Measurements from ENCODE around the gene DPYSL4. TPM values are rescaled to one million over a fixed set of nuclear protein-coding genes. Genes with fewer than 3 reads are reported as not detected.
A peak's percentile ranks its signal among the peaks of the same experiment; 100 is the strongest.

The DPYSL4 gene
- total RNA-seq, 2 donors from 2014 or later: 0.27 to 0.44 TPM

DNA sequence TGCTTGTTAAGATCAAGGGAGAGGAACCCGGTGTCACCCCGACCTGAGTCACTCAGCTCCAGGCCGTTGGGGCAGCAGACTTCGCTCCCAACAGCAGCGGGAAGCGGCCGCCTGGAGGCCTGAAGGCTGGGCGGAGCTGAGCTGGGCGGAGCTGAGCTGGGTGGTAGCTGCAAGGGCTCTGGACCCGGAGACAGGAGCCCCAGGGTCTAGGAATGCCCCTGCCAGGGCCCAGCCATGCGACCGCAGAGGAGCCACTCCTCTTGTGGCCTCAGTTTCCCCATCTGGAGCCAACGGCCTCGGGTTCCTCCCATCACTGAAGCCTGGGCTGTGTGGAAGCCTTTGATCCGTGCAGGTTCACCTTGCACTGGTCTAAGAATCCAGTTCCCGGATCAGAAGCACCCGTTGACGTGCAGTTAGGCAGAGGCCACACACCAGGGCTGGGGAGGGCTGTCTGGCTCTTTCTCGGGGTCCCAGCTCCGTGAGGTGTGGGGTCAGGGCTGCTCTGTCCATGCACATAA lies 21.9 kb upstream of the DPYSL4 start:
- H3K36me3 ChIP-seq: no peaks in the 10 kb centered on the region
- no peak overlapping the region for H3K9ac ChIP-seq (ENCODE audit: low read depth in 2 of 2, low read length in 2 of 2)
- TF ChIP-seq, protein P1, sequence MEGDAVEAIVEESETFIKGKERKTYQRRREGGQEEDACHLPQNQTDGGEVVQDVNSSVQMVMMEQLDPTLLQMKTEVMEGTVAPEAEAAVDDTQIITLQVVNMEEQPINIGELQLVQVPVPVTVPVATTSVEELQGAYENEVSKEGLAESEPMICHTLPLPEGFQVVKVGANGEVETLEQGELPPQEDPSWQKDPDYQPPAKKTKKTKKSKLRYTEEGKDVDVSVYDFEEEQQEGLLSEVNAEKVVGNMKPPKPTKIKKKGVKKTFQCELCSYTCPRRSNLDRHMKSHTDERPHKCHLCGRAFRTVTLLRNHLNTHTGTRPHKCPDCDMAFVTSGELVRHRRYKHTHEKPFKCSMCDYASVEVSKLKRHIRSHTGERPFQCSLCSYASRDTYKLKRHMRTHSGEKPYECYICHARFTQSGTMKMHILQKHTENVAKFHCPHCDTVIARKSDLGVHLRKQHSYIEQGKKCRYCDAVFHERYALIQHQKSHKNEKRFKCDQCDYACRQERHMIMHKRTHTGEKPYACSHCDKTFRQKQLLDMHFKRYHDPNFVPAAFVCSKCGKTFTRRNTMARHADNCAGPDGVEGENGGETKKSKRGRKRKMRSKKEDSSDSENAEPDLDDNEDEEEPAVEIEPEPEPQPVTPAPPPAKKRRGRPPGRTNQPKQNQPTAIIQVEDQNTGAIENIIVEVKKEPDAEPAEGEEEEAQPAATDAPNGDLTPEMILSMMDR (IDR thresholded peaks at IDR 0.05): no peak
- no peak overlapping the region for H3K27ac ChIP-seq
- intact Hi-C loops (cut with DNase I): no loop called here
- DNase-seq: peak; percentile 46
- H3K27me3 ChIP-seq: no peaks in the 10 kb centered on the region
- no peaks in the 10 kb centered on the region for H3K9me3 ChIP-seq
- H3K4me1 ChIP-seq: no peaks in the 10 kb centered on the region
- H3K4me3 ChIP-seq: no peak overlapping the region

GRCh38 chr10:132165416-132165980 lies 21.2 kb upstream of the DPYSL4 start:
- no peaks in the 10 kb centered on the region for H3K27me3 ChIP-seq
- no peak overlapping the region for H3K4me3 ChIP-seq
- intact Hi-C loops (cut with DNase I): no loop called here

GRCh38 chr10:132166216-132166950 lies 20.4 kb upstream of the DPYSL4 start:
- TF ChIP-seq, protein P1 (IDR thresholded peaks at IDR 0.05): no peak
- no peak overlapping the region for H3K27ac ChIP-seq
- H3K4me1 ChIP-seq: no peaks in the 10 kb centered on the region
- no peaks in the 10 kb centered on the region for H3K36me3 ChIP-seq
- intact Hi-C loops (cut with DNase I): no loop called here
- no peaks in the 10 kb centered on the region for H3K9me3 ChIP-seq
- no peaks in the 10 kb centered on the region for H3K27me3 ChIP-seq
- no peak overlapping the region for H3K9ac ChIP-seq (ENCODE audit: low read depth in 2 of 2, low read length in 2 of 2)
- H3K4me3 ChIP-seq: no peak overlapping the region
- DNase-seq: no peak

More at GRCh38 chr10:132165416-132165980, 21.2 kb upstream of the DPYSL4 start:
- H3K27ac ChIP-seq: no peak overlapping the region
- no peak for DNase-seq
- H3K9me3 ChIP-seq: no peaks in the 10 kb centered on the region
- TF ChIP-seq, protein P1 (IDR thresholded peaks at IDR 0.05): no peak
- H3K9ac ChIP-seq (ENCODE audit: low read depth in 2 of 2, low read length in 2 of 2): no peak overlapping the region
- no peaks in the 10 kb centered on the region for H3K36me3 ChIP-seq
- H3K4me1 ChIP-seq: no peaks in the 10 kb centered on the region

GRCh38 chr10:132167041-132167674 lies 19.6 kb upstream of the DPYSL4 start:
- DNase-seq: no peak
- no peak overlapping the region for H3K4me3 ChIP-seq

DNA sequence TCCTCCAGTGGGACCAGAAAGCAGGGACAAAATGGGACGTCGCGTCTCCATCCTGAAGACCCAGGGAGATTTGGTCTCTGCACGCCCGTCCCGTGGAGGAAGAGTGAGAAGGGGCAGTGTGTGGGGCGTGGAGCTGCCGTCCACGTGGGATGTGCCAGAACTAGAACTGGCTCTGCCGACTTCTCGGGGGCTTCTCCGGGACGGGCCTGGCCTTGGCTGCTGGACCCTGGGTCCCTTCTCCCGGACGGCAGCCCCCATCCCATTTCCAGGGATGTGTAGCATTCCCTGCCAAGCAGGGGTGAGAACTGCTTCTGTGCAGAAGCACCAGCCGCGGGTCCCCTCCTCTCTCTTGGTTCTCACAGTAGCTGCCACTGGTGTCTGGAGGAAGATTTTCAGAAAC lies 18.8 kb upstream of the DPYSL4 start:
- Histone ChIP-seq H3K4me1 (no peaks in the 10 kb centered on the region), H3K27me3 (no peaks in the 10 kb centered on the region), H3K9me3 (no peaks in the 10 kb centered on the region), H3K36me3 (no peaks in the 10 kb centered on the region), H3K9ac (ENCODE audit: low read depth in 2 of 2, low read length in 2 of 2) (no peak overlapping the region), H3K27ac (no peak overlapping the region), H3K4me3 (no peak overlapping the region)
- intact Hi-C loops (cut with DNase I): no loop called here
- TF ChIP-seq, protein P1 (IDR thresholded peaks at IDR 0.05): no peak
- no peak for DNase-seq

More at GRCh38 chr10:132167041-132167674, 19.6 kb upstream of the DPYSL4 start:
- Histone ChIP-seq H3K9ac (ENCODE audit: low read depth in 2 of 2, low read length in 2 of 2) (no peak overlapping the region), H3K4me1 (no peaks in the 10 kb centered on the region), H3K27me3 (no peaks in the 10 kb centered on the region), H3K9me3 (no peaks in the 10 kb centered on the region), H3K27ac (no peak overlapping the region), H3K36me3 (no peaks in the 10 kb centered on the region)
- intact Hi-C loops (cut with DNase I): no loop called here
- TF ChIP-seq, protein P1 (IDR thresholded peaks at IDR 0.05): no peak

Measured in colonic mucosa (tissue), 4 donors.